ENCODE measurements around the gene STXBP5L.
"Not testable (repeated sequence)": the region's sequence is repeated elsewhere in the genome, so short reads cannot be mapped to it uniquely, and the experiment has no call there.

Gene STXBP5L

GRCh38 chr3:121018917-121019321, 110.9 kb downstream of the STXBP5L start:
- no peak for DNase-seq (ENCODE audit: low read depth in 1 of 2, low spot score in 1 of 2)

GRCh38 chr3:121063628-121064027, 155.6 kb downstream of the STXBP5L start:
- no peak for DNase-seq (ENCODE audit: low read depth in 1 of 2, low spot score in 1 of 2)

GRCh38 chr3:121064121-121064520, 156.1 kb downstream of the STXBP5L start:
- DNase-seq (ENCODE audit: low read depth in 1 of 2, low spot score in 1 of 2), result no peak

- DNase-seq (ENCODE audit: low read depth in 1 of 2, low spot score in 1 of 2), result no peak
Measured at GRCh38 chr3:121072133-121072532, 164.1 kb downstream of the STXBP5L start.

GRCh38 chr3:121073011-121073410, 165.0 kb downstream of the STXBP5L start:
- DNase-seq (ENCODE audit: low read depth in 1 of 2, low spot score in 1 of 2), result no peak

GRCh38 chr3:121075191-121075590, 167.2 kb downstream of the STXBP5L start:
- DNase-seq (ENCODE audit: low read depth in 1 of 2, low spot score in 1 of 2), result no peak

- not testable (repeated sequence) for DNase-seq (ENCODE audit: low read depth in 1 of 2, low spot score in 1 of 2)
Measured at GRCh38 chr3:121078378-121079101, 170.5 kb downstream of the STXBP5L start.

GRCh38 chr3:121096953-121097352, 188.9 kb downstream of the STXBP5L start:
- no peak for DNase-seq (ENCODE audit: low read depth in 1 of 2, low spot score in 1 of 2)

GRCh38 chr3:121111086-121111485, 203.1 kb downstream of the STXBP5L start:
- DNase-seq (ENCODE audit: low read depth in 1 of 2, low spot score in 1 of 2), result not testable (repeated sequence)

- DNase-seq (ENCODE audit: low read depth in 1 of 2, low spot score in 1 of 2), result no peak
Measured at GRCh38 chr3:121111914-121112612, 204.1 kb downstream of the STXBP5L start.

- no peak for DNase-seq (ENCODE audit: low read depth in 1 of 2, low spot score in 1 of 2)
Measured at GRCh38 chr3:121126033-121126706, 218.2 kb downstream of the STXBP5L start.

- DNase-seq (ENCODE audit: low read depth in 1 of 2, low spot score in 1 of 2), result no peak
Measured at GRCh38 chr3:121126707-121127035, 218.7 kb downstream of the STXBP5L start.

GRCh38 chr3:121152573-121152972, 244.6 kb downstream of the STXBP5L start:
- DNase-seq (ENCODE audit: low read depth in 1 of 2, low spot score in 1 of 2), result no peak

GRCh38 chr3:121153851-121154250, 245.8 kb downstream of the STXBP5L start:
- no peak for DNase-seq (ENCODE audit: low read depth in 1 of 2, low spot score in 1 of 2)

GRCh38 chr3:121155028-121155427, 247.0 kb downstream of the STXBP5L start:
- no peak for DNase-seq (ENCODE audit: low read depth in 1 of 2, low spot score in 1 of 2)

GRCh38 chr3:121165397-121165837, 257.4 kb downstream of the STXBP5L start:
- DNase-seq (ENCODE audit: low read depth in 1 of 2, low spot score in 1 of 2), result no peak

- no peak for DNase-seq (ENCODE audit: low read depth in 1 of 2, low spot score in 1 of 2)
Measured at GRCh38 chr3:121167374-121168139, 259.6 kb downstream of the STXBP5L start.

GRCh38 chr3:121175083-121175482, 267.1 kb downstream of the STXBP5L start:
- DNase-seq (ENCODE audit: low read depth in 1 of 2, low spot score in 1 of 2), result no peak

- not testable (repeated sequence) for DNase-seq (ENCODE audit: low read depth in 1 of 2, low spot score in 1 of 2)
Measured at GRCh38 chr3:121190626-121191025, 282.6 kb downstream of the STXBP5L start.

- no peak for DNase-seq (ENCODE audit: low read depth in 1 of 2, low spot score in 1 of 2)
Measured at GRCh38 chr3:121202573-121202972, 294.6 kb downstream of the STXBP5L start.

GRCh38 chr3:121223116-121223515, 315.1 kb downstream of the STXBP5L start:
- no peak for DNase-seq (ENCODE audit: low read depth in 1 of 2, low spot score in 1 of 2)
